ENCODE data around the gene TXK. TPM values are rescaled to one million over a fixed set of nuclear protein-coding genes. Genes with fewer than 3 reads are reported as not detected.

Gene TXK
- total and polyA plus RNA-seq, 10 of the 15 experiments (the other 5 are each of a cell fraction or from before 2014, with no cell fraction given): 0.44 to 2.9 (median 1.4) TPM

- in situ Hi-C loops (cut with MboI): no loop called here
- FAIRE-seq: no peak
- no TSS peak for BruUV-seq (replicated peaks)
- TF ChIP-seq SKIL (IDR thresholded peaks at IDR 0.05; ENCODE audit: low read depth, poor library complexity, severe bottlenecking): no peak
- no peak for TF ChIP-seq ZNF687 (IDR thresholded peaks at IDR 0.05)
- no peak for TF ChIP-seq SIX5 (IDR thresholded peaks at IDR 0.05; ENCODE audit: low read depth, low read length, severe bottlenecking)
- TF ChIP-seq RAD21 (IDR thresholded peaks at IDR 0.05; ENCODE audit: insufficient read depth, low read depth, low read length): no peak
- no peak for TF ChIP-seq BHLHE40 (IDR thresholded peaks at IDR 0.05; ENCODE audit: borderline replicate concordance in 1 of 2, low read depth in 2 of 2, low read length in 1 of 2)
- TF ChIP-seq POLR2A (IDR thresholded peaks at IDR 0.05; ENCODE audit: low read depth, low read length): no peak
- TF ChIP-seq POLR2AphosphoS2 (IDR thresholded peaks at IDR 0.05; ENCODE audit: low read depth, low read length): no peak
- no peak for TF ChIP-seq REST (IDR thresholded peaks at IDR 0.05; ENCODE audit: low read depth, low read length)
- TF ChIP-seq NRF1 (conservative IDR thresholded peaks at IDR 0.05; ENCODE audit: low read depth, low read length): no peak
- TF ChIP-seq TBL1XR1 (IDR thresholded peaks at IDR 0.05; ENCODE audit: low read depth, low read length): no peak
- no peak for TF ChIP-seq PBX3 (IDR thresholded peaks at IDR 0.05; ENCODE audit: insufficient replicate concordance, low read depth, low read length)
- no peak for TF ChIP-seq MLLT1 (IDR thresholded peaks at IDR 0.05)
These were observed 14.4 kb downstream of the TXK start for GRCh38 chr4:48119646-48120045.

More at GRCh38 chr4:48119646-48120045, 14.4 kb downstream of the TXK start:
- H3K79me2 ChIP-seq (ENCODE audit: control insufficient read depth, insufficient read depth, low read length): no peaks in the 10 kb centered on the region
- no peaks in the 10 kb centered on the region for H3K4me1 ChIP-seq (ENCODE audit: control insufficient read depth, insufficient read depth, low read length)
- ChIA-PET SMC1A (ENCODE audit: uncharacterized antibody, unreplicated experiment) (no interaction called here), POLR2A (no interaction called here), RAD21 (ENCODE audit: unreplicated experiment) (no interaction called here), CTCF (no interaction called here)
- H3K27me3 ChIP-seq (replicated peaks in 1 of 2; ENCODE audit: control insufficient read depth in 2 of 2, insufficient read depth in 2 of 2, low read length in 1 of 2): no peaks in the 10 kb centered on the region
- no peak overlapping the region for H3K4me2 ChIP-seq (ENCODE audit: control insufficient read depth, insufficient read depth)
- no peak overlapping the region for H3K27ac ChIP-seq (ENCODE audit: control insufficient read depth, insufficient read depth)
- H2AFZ ChIP-seq (ENCODE audit: control insufficient read depth, low read depth, low read length): no peak overlapping the region
- H3K9ac ChIP-seq (ENCODE audit: control insufficient read depth, insufficient read depth, low read length): no peak overlapping the region
- H3K9me3 ChIP-seq (replicated peaks; ENCODE audit: control insufficient read depth, insufficient read depth, low read length): no peaks in the 10 kb centered on the region
- ATAC-seq: no peak
- intact Hi-C loops (cut with micrococcal nuclease; ENCODE audit: unreplicated experiment): no loop called here
- H3K4me3 ChIP-seq: no peak overlapping the region
- no peaks in the 10 kb centered on the region for H3K36me3 ChIP-seq (ENCODE audit: control insufficient read depth in 2 of 2, insufficient read depth in 2 of 2, low read length in 1 of 2)
- DNase-seq (ENCODE audit: low read depth, low spot score): no peak
- no peaks in the 10 kb centered on the region for H4K20me1 ChIP-seq (ENCODE audit: control insufficient read depth, insufficient read depth)

Data from GM12878 (cell line).